Glomerular visceral epithelial cell (primary cell): ENCODE measurements around the gene AGAP4.
"Not testable (repeated sequence)": the region's sequence is repeated elsewhere in the genome, so short reads cannot be mapped to it uniquely, and the experiment has no call there.

Source experiments
- DNase-seq: peaks from one replicate; pipeline ENCODE4 v3.0.0-alpha.2; 2016; ENCODE audit errors: extremely low spot score

Gene AGAP4

GRCh38 chr10:45790694-45791426 lies 56.4 kb downstream of the AGAP4 start:
- DNase-seq = not testable (repeated sequence)

GRCh38 chr10:45789991-45790390 lies 57.3 kb downstream of the AGAP4 start:
- not testable (repeated sequence) for DNase-seq

GRCh38 chr10:45787212-45787741 lies 60.0 kb downstream of the AGAP4 start:
- DNase-seq = not testable (repeated sequence)

- not testable (repeated sequence) for DNase-seq
Measured at GRCh38 chr10:45786217-45786616, 61.1 kb downstream of the AGAP4 start.
